ACHN (cell line): ENCODE results near the gene NCOA1.

Experiments
- DNase-seq: peaks from one replicate; pipeline ENCODE4 v3.0.0-alpha.2; 2015
- in situ Hi-C: cut with HindIII; loops from 2 replicates; pipeline ENCODE4 v1.10.0; 2017; ENCODE audit warnings: low sequenced_read_pairs, low pct_ligation_motif_present, low pct_unique_long_range_greater_than_20kb

Gene NCOA1

DNA sequence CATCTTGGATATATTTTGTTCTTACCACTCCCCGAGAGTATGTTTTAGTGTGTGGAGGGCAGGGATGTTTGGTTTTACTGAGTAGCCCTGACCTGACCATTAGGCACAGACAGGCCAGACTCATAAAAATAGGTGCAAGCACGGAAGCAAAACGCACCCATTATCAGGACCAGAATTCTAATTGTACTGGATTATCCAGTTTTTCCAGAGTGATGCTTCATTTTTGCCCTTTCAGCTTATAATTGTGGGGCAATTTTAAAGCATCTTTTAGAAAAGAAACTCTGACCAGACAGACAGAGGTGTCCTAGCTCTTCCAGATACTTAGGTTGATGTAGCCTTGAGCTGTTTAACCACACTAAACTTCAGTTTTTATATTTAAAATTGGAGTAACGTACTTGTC is 4.4 kb downstream of the NCOA1 start:
- no peak for DNase-seq
- in situ Hi-C loops: no loop called here

DNA sequence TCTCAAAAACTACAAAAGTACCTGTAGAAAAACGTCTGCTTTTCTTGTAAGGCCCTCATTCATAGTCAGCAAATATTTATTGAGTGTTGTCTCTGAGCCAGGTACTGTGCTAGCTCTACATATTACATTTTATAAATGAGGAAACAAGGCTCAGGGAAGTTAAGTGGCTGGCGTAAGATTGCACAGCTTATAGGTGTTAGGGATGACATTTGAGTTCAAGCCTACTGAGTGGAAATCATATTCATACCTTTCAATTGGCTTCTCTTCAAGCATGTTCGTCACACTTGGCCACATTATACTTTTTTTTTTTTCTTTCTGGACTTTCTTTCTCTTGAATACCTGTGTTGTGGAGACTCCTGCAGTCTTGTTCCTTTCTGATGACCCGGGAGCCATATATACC is 5.9 kb downstream of the NCOA1 start:
- in situ Hi-C loops: no loop called here
- no peak for DNase-seq

DNA sequence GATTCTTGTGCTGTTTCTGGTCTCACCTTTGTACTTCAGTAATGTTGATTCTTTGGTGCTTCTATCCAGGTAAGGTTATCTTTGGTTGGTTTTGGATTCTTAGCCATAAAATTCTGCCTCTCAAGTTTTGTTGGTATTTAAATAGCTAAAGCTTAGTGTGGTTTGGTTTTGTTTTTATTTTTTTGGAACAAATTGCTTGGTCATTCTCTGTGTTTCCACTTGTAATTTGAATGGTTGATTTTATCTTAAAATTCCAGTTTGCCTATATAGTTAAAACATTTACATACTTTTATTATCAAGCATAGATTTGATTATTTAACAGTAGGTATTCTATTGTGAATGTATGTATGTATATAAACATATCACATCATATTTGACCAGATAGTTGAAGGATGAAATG is 6.6 kb downstream of the NCOA1 start:
- DNase-seq: no peak
- in situ Hi-C loops: no loop called here

DNA sequence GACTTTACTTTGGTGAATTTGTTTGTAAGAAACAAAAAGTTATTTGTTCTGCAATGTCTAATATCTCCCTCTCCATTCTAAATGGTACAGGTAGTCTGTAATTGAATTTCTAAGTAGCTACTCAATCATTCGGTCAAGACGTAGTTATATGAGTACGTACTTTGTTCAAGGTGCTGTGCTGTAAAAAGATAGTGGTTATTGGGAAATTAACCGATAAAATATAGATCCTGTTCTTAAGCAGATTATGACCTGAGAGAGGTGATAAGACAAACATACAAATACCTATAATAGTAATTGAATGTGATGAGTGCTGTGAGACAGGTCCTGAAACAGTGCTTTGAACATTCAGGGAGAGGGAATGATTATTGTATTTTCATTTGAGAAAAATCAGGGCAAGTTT is 7.1 kb downstream of the NCOA1 start:
- no peak for DNase-seq

GRCh38 chr2:24501813-24502212 is 10.8 kb downstream of the NCOA1 start:
- DNase-seq: no peak
- in situ Hi-C loops: no loop called here

More for the DNA sequence above, 7.1 kb downstream of the NCOA1 start:
- in situ Hi-C loops: no loop called here

DNA sequence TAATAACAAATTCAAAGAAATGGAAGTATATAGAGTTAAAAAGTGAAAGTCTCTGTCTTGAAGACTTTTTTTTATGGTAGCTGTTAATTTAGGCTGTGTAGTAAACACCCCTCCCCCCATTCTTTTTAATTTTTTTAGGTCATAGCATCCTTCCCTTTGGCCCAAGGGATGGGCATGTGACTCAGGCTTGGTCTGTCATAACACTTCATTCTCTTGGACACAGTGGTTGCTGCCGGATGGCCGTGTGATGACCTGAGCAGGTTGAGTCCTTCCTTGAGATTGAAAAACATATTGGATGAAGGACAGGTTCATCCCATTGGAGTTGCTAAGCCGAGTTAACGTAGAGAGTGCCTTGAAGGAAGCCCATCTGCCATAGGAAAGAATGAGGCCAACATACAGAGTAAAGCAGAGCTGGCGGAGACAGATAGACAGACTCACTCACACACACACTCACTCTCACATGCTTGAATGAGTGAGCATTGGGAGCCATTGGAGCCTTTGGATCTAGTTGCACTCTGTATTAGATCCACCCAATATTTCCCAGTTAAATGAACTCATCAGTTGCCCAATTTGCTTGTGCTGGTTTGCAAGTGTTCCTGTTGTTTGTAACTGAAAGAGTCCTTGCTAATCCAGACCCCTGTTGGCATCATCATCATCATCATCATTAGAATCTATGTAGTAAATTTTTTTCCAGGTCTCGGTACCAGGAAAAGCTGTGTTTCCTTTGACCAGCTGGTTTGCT is 14.7 kb downstream of the NCOA1 start:
- in situ Hi-C loops: no loop called here
- no peak for DNase-seq

- in situ Hi-C loops: no loop called here
- no peak for DNase-seq
These were observed 16.5 kb downstream of the NCOA1 start for GRCh38 chr2:24507549-24507948.

GRCh38 chr2:24508878-24509277 is 17.8 kb downstream of the NCOA1 start:
- in situ Hi-C loops: no loop called here
- DNase-seq: no peak

- in situ Hi-C loops: no loop called here
- DNase-seq: no peak
These were observed 18.4 kb downstream of the NCOA1 start for GRCh38 chr2:24509425-24509824.

DNA sequence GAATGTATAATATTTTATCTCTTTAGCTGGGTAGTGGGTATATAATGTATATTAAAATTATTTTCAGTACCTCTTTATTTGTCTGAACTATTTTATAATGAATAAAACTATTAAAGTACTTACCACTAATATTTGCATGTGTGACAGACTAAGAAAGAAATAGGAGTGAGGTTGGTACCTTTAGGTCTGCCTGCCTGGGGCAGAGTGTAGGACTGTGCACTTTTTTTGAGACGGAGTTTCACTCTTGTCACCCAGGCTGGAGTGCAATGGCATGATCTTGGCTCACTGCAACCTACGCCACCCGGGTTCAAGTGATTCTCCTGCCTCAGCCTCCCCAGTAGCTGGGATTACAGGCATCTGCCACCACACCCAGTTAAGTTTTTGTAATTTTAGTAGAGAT is 18.8 kb downstream of the NCOA1 start:
- no peak for DNase-seq
- in situ Hi-C loops: no loop called here

GRCh38 chr2:24510771-24511170 is 19.7 kb downstream of the NCOA1 start:
- no peak for DNase-seq
- in situ Hi-C loops: no loop called here

- in situ Hi-C loops: no loop called here
- DNase-seq: no peak
These were observed 20.1 kb downstream of the NCOA1 start for GRCh38 chr2:24511198-24511597.

DNA sequence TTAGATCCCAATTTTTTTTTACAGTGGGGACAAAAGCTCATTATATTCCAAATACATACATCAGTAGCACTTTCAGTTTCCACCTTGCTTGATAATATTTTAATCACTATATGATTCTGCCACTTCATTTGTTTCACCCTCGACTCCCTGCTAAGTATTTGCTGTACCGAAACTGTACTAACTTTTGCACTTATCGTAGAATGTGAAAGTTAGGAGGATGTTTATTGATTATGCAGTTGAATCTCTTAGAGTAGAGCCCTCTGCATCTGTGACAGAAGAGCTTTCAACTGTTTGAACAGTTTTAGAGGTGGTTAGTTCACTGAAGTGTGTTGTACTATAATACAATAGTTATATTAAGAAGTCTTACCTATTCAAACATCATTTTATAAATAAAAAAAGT is 20.8 kb downstream of the NCOA1 start:
- DNase-seq: no peak
- in situ Hi-C loops: no loop called here

- no peak for DNase-seq
- in situ Hi-C loops: no loop called here
These were observed 21.4 kb downstream of the NCOA1 start for GRCh38 chr2:24512404-24512803.

DNA sequence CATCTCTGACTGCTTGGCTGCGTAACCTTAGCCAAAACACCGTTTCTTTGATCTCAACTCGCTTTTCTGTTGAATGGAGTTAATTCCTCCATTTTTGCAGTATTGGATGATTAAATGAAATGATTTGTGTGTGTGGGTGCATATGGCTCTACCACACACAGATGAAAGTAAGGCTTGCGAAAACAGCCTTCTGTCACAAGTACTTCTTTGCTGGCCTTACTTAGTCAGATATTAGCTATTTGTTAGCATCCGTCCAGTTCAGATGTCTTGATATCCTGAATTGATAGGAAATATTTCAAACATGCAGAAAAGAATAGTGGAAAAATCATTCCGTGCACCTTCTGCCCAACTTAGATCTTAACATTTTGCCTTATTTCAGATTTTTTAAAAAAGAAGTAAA is 21.8 kb downstream of the NCOA1 start:
- in situ Hi-C loops: no loop called here
- no peak for DNase-seq

DNA sequence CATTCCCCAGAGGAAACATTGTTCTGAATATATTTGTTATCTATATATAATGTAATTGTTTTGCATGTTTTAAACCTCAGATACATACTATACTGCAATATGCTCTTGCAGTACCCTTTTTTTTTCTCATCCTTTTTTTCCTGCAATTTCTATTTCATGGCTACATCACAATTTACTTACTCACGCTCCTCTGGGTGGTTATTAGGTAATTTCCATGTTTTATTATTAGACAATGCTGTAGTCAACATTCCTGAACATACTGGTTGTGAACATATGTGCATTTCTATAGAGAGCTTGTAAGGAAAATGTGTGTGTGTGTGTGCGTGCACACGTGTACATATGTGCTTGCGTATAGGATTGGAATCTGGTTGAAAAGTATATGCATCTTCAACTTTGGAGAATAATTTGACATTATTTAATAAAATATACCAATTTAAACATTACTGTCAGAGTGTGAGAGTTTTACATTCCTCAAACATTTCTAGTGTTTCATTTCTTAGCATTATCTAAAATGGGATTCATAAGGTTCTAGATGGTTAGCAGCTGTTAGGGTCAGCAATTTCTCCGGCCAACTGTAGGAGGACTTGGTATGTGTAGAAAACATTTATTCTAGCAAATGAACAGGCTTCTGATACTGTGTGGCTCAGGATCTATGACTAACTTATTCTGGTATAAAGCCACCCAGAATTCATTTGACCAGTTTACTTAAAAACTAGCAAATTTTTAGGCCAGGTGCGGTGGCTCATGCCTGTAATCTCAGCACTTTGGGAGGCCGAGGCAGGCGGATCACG is 22.4 kb downstream of the NCOA1 start:
- in situ Hi-C loops: no loop called here
- DNase-seq: no peak

GRCh38 chr2:24514820-24515219 is 23.8 kb downstream of the NCOA1 start:
- DNase-seq: no peak
- in situ Hi-C loops: no loop called here

GRCh38 chr2:24515335-24515734 is 24.3 kb downstream of the NCOA1 start:
- in situ Hi-C loops: no loop called here
- DNase-seq: peak; percentile 14

- in situ Hi-C loops: no loop called here
- no peak for DNase-seq
These were observed 24.8 kb downstream of the NCOA1 start for GRCh38 chr2:24515831-24516230.

- in situ Hi-C loops: no loop called here
- no peak for DNase-seq
These were observed 26.2 kb downstream of the NCOA1 start for GRCh38 chr2:24517247-24517646.
